ENCODE data around the gene SEMA4G. TPM values are rescaled to one million over a fixed set of nuclear protein-coding genes. Genes with fewer than 3 reads are reported as not detected.
A peak's percentile ranks its signal among the peaks of the same experiment; 100 is the strongest.

Gene SEMA4G
- total and polyA plus RNA-seq, 2 of the 4 experiments (the other 2 are of a cell fraction) = 0.90 to 8.7 TPM

DNA sequence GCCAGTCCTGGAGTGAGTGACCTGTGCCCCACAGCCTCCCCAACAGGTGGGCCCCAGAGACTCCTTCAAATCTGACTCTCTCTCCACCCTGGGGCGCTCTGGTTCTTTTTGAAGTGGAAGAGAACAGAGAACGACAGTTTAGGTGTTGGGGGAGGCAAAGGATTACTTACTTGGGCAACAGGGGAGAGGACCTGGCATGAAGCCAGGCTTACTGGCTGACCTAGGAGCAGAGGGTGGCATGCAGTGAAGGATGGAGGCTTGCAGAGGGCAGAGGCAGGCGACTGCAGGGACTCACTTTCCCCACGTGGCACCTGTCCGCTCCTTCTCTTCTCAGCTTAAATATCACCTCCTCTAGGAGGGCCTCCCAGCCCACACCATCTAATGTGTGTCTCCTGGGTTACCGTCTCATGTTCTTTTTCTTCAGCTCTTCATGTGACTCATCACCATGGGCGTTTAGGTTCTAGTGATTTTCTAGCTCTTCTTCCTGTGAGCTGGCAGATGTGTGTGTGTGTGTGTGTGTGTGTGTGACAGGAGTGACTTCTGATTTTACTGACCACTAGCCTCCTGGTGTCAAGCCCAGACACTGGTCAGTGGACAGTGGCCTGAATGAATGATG lies 45.8 kb downstream of the SEMA4G start (continued):
- TF ChIP-seq, protein P1, sequence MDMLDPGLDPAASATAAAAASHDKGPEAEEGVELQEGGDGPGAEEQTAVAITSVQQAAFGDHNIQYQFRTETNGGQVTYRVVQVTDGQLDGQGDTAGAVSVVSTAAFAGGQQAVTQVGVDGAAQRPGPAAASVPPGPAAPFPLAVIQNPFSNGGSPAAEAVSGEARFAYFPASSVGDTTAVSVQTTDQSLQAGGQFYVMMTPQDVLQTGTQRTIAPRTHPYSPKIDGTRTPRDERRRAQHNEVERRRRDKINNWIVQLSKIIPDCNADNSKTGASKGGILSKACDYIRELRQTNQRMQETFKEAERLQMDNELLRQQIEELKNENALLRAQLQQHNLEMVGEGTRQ (IDR thresholded peaks at IDR 0.05; ENCODE audit: low read depth, low read length) = peak; percentile 48; the same call in 1 of the 2 replicates

DNA sequence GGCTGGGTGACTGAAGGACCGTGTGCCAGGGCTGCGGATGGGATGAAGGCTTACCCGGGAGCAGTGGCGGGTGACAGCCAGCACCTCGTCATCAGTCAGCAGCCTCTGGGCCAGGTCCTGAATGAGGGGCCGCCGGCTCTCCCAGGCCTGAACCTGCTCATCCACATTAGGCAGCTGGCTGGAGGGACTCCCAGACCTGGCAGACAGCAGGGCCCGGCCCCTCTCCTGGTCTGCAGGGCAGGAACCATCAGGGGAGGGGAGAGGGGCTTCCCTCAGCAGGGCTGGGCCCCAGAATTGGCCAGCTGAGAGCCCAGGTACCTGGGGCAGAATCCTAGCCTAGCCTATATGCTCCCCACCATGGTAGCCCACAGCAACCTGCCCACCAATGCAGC lies 46.3 kb downstream of the SEMA4G start:
- 0 out of 4 replicates have a peak, but pooled peaks cover 0 to 7% of the 10 kb centered on the region in 2 experiments for H3K79me1 ChIP-seq (ENCODE audit: low read depth in 1 of 2, low read length in 2 of 2)
- no peak for DNase-seq
- no peak overlapping the region for H2BK5ac ChIP-seq (ENCODE audit: low read depth, low read length, poor library complexity, severe bottlenecking)
- dilution Hi-C loops (cut with HindIII; ENCODE audit: low sequenced_read_pairs, unreplicated experiment) = no loop called here
- peaks cover 4% of the 10 kb centered on the region; the same call in 1 of the 2 replicates for H4K20me1 ChIP-seq (ENCODE audit: insufficient read depth, low read length)
- no peaks in the 10 kb centered on the region; the same call in 1 of the 2 replicates for H3K27me3 ChIP-seq (ENCODE audit: control insufficient read depth, insufficient read depth, low read length)
- in situ Hi-C loops (cut with MboI; ENCODE audit: low sequenced_read_pairs) = no loop called here
- intact Hi-C loops (cut with micrococcal nuclease) = loop anchor here (10.0 kb wide), 1 partner anchor 451 kb away; no protein-coding TSS in a partner anchor
- peak overlapping the region; percentile 5; the same call in 1 of the 2 replicates for H2AK5ac ChIP-seq (ENCODE audit: low read depth, low read length)
- H3K4me2 ChIP-seq (ENCODE audit: low read depth, low read length) = no peak overlapping the region
- no peak overlapping the region for H3K9ac ChIP-seq (ENCODE audit: low read depth, low read length)
- H3K14ac ChIP-seq (replicated peaks; ENCODE audit: low read depth, low read length) = no peak overlapping the region
- no peak overlapping the region for H3K27ac ChIP-seq (ENCODE audit: insufficient read depth, low read length)
- no peak for ATAC-seq (ENCODE audit: low read depth)
- H3K9me1 ChIP-seq (ENCODE audit: insufficient read depth, low read length) = peaks cover 13% of the 10 kb centered on the region
- peak overlapping the region; percentile 92 for H2AK9ac ChIP-seq (replicated peaks; ENCODE audit: low read depth, low read length, poor library complexity)
- H4K5ac ChIP-seq (ENCODE audit: low read depth, low read length) = no peak overlapping the region
- no peak overlapping the region for H4K8ac ChIP-seq (ENCODE audit: low read depth in 2 of 2, low read length in 2 of 2)
- no peak overlapping the region for H3K18ac ChIP-seq (ENCODE audit: low read depth, low read length)
- no peak overlapping the region for H2BK15ac ChIP-seq (ENCODE audit: low read depth, low read length)
- ChIA-PET POLR2A (ENCODE audit: unreplicated experiment) (no interaction called here), CTCF (interaction anchor here (0.7 to 6.8 kb wide), 7 partner anchors 10 to 497 kb away, joined by 3 to 48 read pairs (median 10); partner anchors contain the start of genes LZTS2, MRPL43 and TWNK)
- H3K23ac ChIP-seq (ENCODE audit: low read depth, low read length) = no peak overlapping the region
- no peak overlapping the region for H4K91ac ChIP-seq (ENCODE audit: insufficient read depth, low read depth, low read length)
- no peak overlapping the region for H3K4me3 ChIP-seq (ENCODE audit: insufficient read depth, low read depth, low read length)
- no peaks in the 10 kb centered on the region for H3K36me3 ChIP-seq (ENCODE audit: control insufficient read depth, insufficient read depth, low read length)
- no peak overlapping the region for H2BK20ac ChIP-seq (ENCODE audit: low read depth, low read length)
- no peak for TF ChIP-seq RFX5 (IDR thresholded peaks at IDR 0.05; ENCODE audit: low read depth, low read length)
- TF ChIP-seq, protein P2, sequence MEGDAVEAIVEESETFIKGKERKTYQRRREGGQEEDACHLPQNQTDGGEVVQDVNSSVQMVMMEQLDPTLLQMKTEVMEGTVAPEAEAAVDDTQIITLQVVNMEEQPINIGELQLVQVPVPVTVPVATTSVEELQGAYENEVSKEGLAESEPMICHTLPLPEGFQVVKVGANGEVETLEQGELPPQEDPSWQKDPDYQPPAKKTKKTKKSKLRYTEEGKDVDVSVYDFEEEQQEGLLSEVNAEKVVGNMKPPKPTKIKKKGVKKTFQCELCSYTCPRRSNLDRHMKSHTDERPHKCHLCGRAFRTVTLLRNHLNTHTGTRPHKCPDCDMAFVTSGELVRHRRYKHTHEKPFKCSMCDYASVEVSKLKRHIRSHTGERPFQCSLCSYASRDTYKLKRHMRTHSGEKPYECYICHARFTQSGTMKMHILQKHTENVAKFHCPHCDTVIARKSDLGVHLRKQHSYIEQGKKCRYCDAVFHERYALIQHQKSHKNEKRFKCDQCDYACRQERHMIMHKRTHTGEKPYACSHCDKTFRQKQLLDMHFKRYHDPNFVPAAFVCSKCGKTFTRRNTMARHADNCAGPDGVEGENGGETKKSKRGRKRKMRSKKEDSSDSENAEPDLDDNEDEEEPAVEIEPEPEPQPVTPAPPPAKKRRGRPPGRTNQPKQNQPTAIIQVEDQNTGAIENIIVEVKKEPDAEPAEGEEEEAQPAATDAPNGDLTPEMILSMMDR (conservative IDR thresholded peaks at IDR 0.05; ENCODE audit: low read depth, low read length) = 0 out of 2 replicates have a peak, but pooled peaks have one; percentile 0
- no peak overlapping the region for H2BK120ac ChIP-seq (ENCODE audit: low read depth, low read length)
- H2AFZ ChIP-seq (replicated peaks; ENCODE audit: low read length, poor library complexity) = peak overlapping the region; percentile 28
- no peak overlapping the region for H3K4ac ChIP-seq (ENCODE audit: low read depth, low read length)
- no peak overlapping the region for H3K56ac ChIP-seq (ENCODE audit: extremely low read depth, insufficient read depth, low read length)
- WGBS, 2 experiments (ENCODE audit: extremely low coverage in 2 of 2, insufficient read length in 1 of 2) = 65% methylated on average over 5 of the region's 8 CpGs; no CpG with 5 or more reads in 1 of the 2 experiments
- BruUV-seq (replicated peaks) = no TSS peak
- H3K4me1 ChIP-seq (ENCODE audit: control insufficient read depth, insufficient read depth, low read length) = peaks cover 22% of the 10 kb centered on the region
- no peaks in the 10 kb centered on the region for H3K9me3 ChIP-seq (ENCODE audit: control insufficient read depth, insufficient read depth, low read length)
